NCI-H2081 treated with DMSO at 0.1 percent for 48 hours (cell line): ENCODE measurements around the gene UTY.

Source experiments
- DNase-seq: peaks from one replicate; lab custom pipeline; 2025; lab: John Stamatoyannopoulos, UW

Gene UTY

GRCh38 chrY:13415556-13415955 is 64.3 kb downstream of the UTY start:
- no peak for DNase-seq

- DNase-seq = no peak
These were observed 81.0 kb downstream of the UTY start for GRCh38 chrY:13398876-13399275.

GRCh38 chrY:13381110-13381683 is 98.6 kb downstream of the UTY start:
- DNase-seq = no peak

- no peak for DNase-seq
These were observed 108.7 kb downstream of the UTY start for GRCh38 chrY:13370868-13371800.

GRCh38 chrY:13370245-13370644 is 109.6 kb downstream of the UTY start:
- no peak for DNase-seq

GRCh38 chrY:13368513-13368845 is 111.4 kb downstream of the UTY start:
- DNase-seq = no peak

- no peak for DNase-seq
These were observed 116.2 kb downstream of the UTY start for GRCh38 chrY:13363641-13364040.

GRCh38 chrY:13362662-13363061 is 117.2 kb downstream of the UTY start:
- DNase-seq = no peak

- DNase-seq = no peak
These were observed 117.9 kb downstream of the UTY start for GRCh38 chrY:13361656-13362636.

GRCh38 chrY:13351443-13351842 is 128.4 kb downstream of the UTY start:
- DNase-seq = no peak

GRCh38 chrY:13347106-13347505 is 132.7 kb downstream of the UTY start:
- no peak for DNase-seq

GRCh38 chrY:13345549-13345948 is 134.3 kb downstream of the UTY start:
- no peak for DNase-seq

- no peak for DNase-seq
These were observed 136.4 kb downstream of the UTY start for GRCh38 chrY:13343307-13343946.

GRCh38 chrY:13339939-13340338 is 139.9 kb downstream of the UTY start:
- DNase-seq = no peak

GRCh38 chrY:13339381-13339780 is 140.5 kb downstream of the UTY start:
- DNase-seq = no peak

- DNase-seq = no peak
These were observed 141.1 kb downstream of the UTY start for GRCh38 chrY:13338711-13339110.

GRCh38 chrY:13337934-13338333 is 141.9 kb downstream of the UTY start:
- no peak for DNase-seq

- no peak for DNase-seq
These were observed 146.0 kb downstream of the UTY start for GRCh38 chrY:13333791-13334190.

- DNase-seq = no peak
These were observed 149.2 kb downstream of the UTY start for GRCh38 chrY:13330651-13331050.

- DNase-seq = no peak
These were observed 166.9 kb downstream of the UTY start for GRCh38 chrY:13312966-13313365.

GRCh38 chrY:13307959-13308358 is 171.9 kb downstream of the UTY start:
- DNase-seq = no peak

GRCh38 chrY:13300795-13301194 is 179.0 kb downstream of the UTY start:
- DNase-seq = no peak
